SHP77 (cell line): ENCODE results near the gene NEDD4L.

ENCODE experiments used
- DNase-seq, 2 experiments: peaks; one replicate each; lab custom pipeline; 2025; lab: John Stamatoyannopoulos, UW

The NEDD4L gene

GRCh38 chr18:58095222-58095621, 51.2 kb downstream of the NEDD4L start:
- no peak for DNase-seq

GRCh38 chr18:58095655-58096054, 51.6 kb downstream of the NEDD4L start:
- DNase-seq, result no peak

- DNase-seq, result no peak
Observed at GRCh38 chr18:58096658-58097057, 52.6 kb downstream of the NEDD4L start.

- DNase-seq, result no peak
Observed at GRCh38 chr18:58097121-58097906, 53.3 kb downstream of the NEDD4L start.

GRCh38 chr18:58097907-58098166, 53.8 kb downstream of the NEDD4L start:
- no peak for DNase-seq

GRCh38 chr18:58098706-58099105, 54.7 kb downstream of the NEDD4L start:
- DNase-seq, result no peak

GRCh38 chr18:58100154-58100553, 56.1 kb downstream of the NEDD4L start:
- DNase-seq, result no peak

- DNase-seq, result no peak
Observed at GRCh38 chr18:58101291-58101794, 57.3 kb downstream of the NEDD4L start.

- DNase-seq, result no peak
Observed at GRCh38 chr18:58102018-58102417, 58.0 kb downstream of the NEDD4L start.

- DNase-seq, result no peak
Observed at GRCh38 chr18:58102875-58103274, 58.8 kb downstream of the NEDD4L start.

- no peak for DNase-seq
Observed at GRCh38 chr18:58103339-58103985, 59.4 kb downstream of the NEDD4L start.

- no peak for DNase-seq
Observed at GRCh38 chr18:58104096-58104495, 60.1 kb downstream of the NEDD4L start.

GRCh38 chr18:58105206-58105887, 61.3 kb downstream of the NEDD4L start:
- no peak for DNase-seq

GRCh38 chr18:58105888-58106260, 61.8 kb downstream of the NEDD4L start:
- no peak for DNase-seq

- DNase-seq, result no peak
Observed at GRCh38 chr18:58106289-58107070, 62.5 kb downstream of the NEDD4L start.

GRCh38 chr18:58109256-58109655, 65.2 kb downstream of the NEDD4L start:
- DNase-seq, result no peak

GRCh38 chr18:58110398-58110797, 66.4 kb downstream of the NEDD4L start:
- DNase-seq, result no peak

GRCh38 chr18:58112174-58112573, 68.1 kb downstream of the NEDD4L start:
- no peak for DNase-seq

GRCh38 chr18:58113337-58113736, 69.3 kb downstream of the NEDD4L start:
- DNase-seq, result no peak

GRCh38 chr18:58114766-58115165, 70.7 kb downstream of the NEDD4L start:
- DNase-seq, result no peak

GRCh38 chr18:58116818-58117217, 72.8 kb downstream of the NEDD4L start:
- DNase-seq, result no peak

- DNase-seq, result peak; percentile 50 to 76
Observed at GRCh38 chr18:58117786-58118403, 73.9 kb downstream of the NEDD4L start.
